PC-3 (cell line): ENCODE measurements around the gene NSUN2. TPM values are rescaled to one million over a fixed set of nuclear protein-coding genes. Genes with fewer than 3 reads are reported as not detected.

Experiments
- ATAC-seq: fragments of 200-7000 bp; cut with Tn5 transposase; 2 replicates; pipeline ENCODE4 v1.9.1; 2020; ENCODE audit warnings: mild to moderate bottlenecking, moderate library complexity
- BruUV-seq: library from RNA; stranded (reverse); fragments of 400-500 nt; replicated peaks from 2 replicates; lab custom pipeline; 2021; lab: Mats Ljungman, UMichigan
- CTCF ChIA-PET: fragments of 300-600 bp; sonication (Branson Sonifier 250); formaldehyde crosslinking; loops from one replicate; lab custom pipeline; 2022; ENCODE audit warnings: antibody characterized with exemption; lab: Charles Lee
- POLR2A ChIA-PET: fragments of 300-600 bp; sonication (Branson Sonifier 250); formaldehyde crosslinking; loops from one replicate; lab custom pipeline; 2022; ENCODE audit warnings: antibody characterized with exemption; ENCODE audit not compliant: unreplicated experiment; lab: Charles Lee
- DNase-seq: peaks from one replicate; pipeline ENCODE4 v3.0.0-alpha.2; 2015
- H2AFZ ChIP-seq: fragments of 300-600 bp; sonication (generic); 2 replicates; pipeline ENCODE4 v1.6.0; 2016; ENCODE audit warnings: antibody characterized with exemption, low read length
- H3F3A ChIP-seq: fragments of 300-600 bp; sonication (generic); one replicate; pipeline ENCODE4 v1.6.0; 2017; ENCODE audit warnings: antibody characterized with exemption, low read length, control low read depth, mild to moderate bottlenecking; ENCODE audit not compliant: unreplicated experiment
- H3K27ac ChIP-seq: fragments of 300-600 bp; sonication (generic); 2 replicates; pipeline ENCODE4 v1.5.1; 2016; ENCODE audit warnings: mild to moderate bottlenecking, low read length
- H3K27me3 ChIP-seq: fragments of 300-600 bp; sonication (generic); 2 replicates; pipeline ENCODE4 v1.6.1; 2016; ENCODE audit warnings: low read length, mixed read lengths
- H3K36me3 ChIP-seq: fragments of 300-600 bp; sonication (generic); 2 replicates; pipeline ENCODE4 v1.6.1; 2016; ENCODE audit warnings: low read depth, mixed run types, low read length, mixed read lengths
- H3K4me1 ChIP-seq: fragments of 300-600 bp; sonication (generic); 2 replicates; pipeline ENCODE4 v1.5.1; 2016; ENCODE audit warnings: low read length; ENCODE audit not compliant: insufficient read depth
- H3K4me2 ChIP-seq: fragments of 300-600 bp; sonication (generic); 2 replicates; pipeline ENCODE4 v1.6.0; 2016; ENCODE audit warnings: low read length
- H3K4me3 ChIP-seq: fragments of 300-600 bp; sonication (generic); 2 replicates; pipeline ENCODE4 v1.5.1; 2016; ENCODE audit warnings: mild to moderate bottlenecking, low read length, mixed read lengths
- H3K79me2 ChIP-seq: fragments of 300-600 bp; sonication (generic); 2 replicates; pipeline ENCODE4 v1.6.1; 2017; ENCODE audit warnings: low read length, mixed read lengths
- H3K9ac ChIP-seq: fragments of 300-600 bp; sonication (generic); 2 replicates; pipeline ENCODE4 v1.6.0; 2016; ENCODE audit warnings: mild to moderate bottlenecking, low read length
- H3K9me2 ChIP-seq: fragments of 300-600 bp; sonication (generic); replicated peaks from 2 replicates; pipeline ENCODE4 v1.6.1; 2016; ENCODE audit warnings: mixed run types, low read length, mixed read lengths
- H3K9me3 ChIP-seq: fragments of 300-600 bp; sonication (generic); 2 replicates; pipeline ENCODE4 v1.6.1; 2016; ENCODE audit warnings: low read length, mixed read lengths
- H4K20me1 ChIP-seq: fragments of 300-600 bp; sonication (generic); 2 replicates; pipeline ENCODE4 v1.6.1; 2016; ENCODE audit warnings: low read length, mixed read lengths
- CTCF ChIP-seq: fragments of 300-600 bp; sonication (generic); conservative IDR thresholded peaks from 2 replicates; pipeline ENCODE4 v1.5.1; 2017; ENCODE audit warnings: antibody characterized with exemption, low read depth, mild to moderate bottlenecking, low read length
- EZH2 ChIP-seq: fragments of 300-600 bp; sonication (generic); IDR thresholded peaks from one replicate; pipeline ENCODE4 v1.6.1; 2017; ENCODE audit warnings: antibody characterized with exemption, mild to moderate bottlenecking, low read length; ENCODE audit not compliant: unreplicated experiment
- EZH2phosphoT487 ChIP-seq: fragments of 300-600 bp; sonication (generic); IDR thresholded peaks from 2 replicates; pipeline ENCODE4 v1.6.1; 2018; ENCODE audit warnings: mild to moderate bottlenecking, antibody characterized with exemption, low read length, borderline replicate concordance
- intact Hi-C: fragments of 100-400 bp; cut with micrococcal nuclease; formaldehyde crosslinking; loops from 2 replicates; pipeline ENCODE4 v1.9.0; 2023
- total RNA-seq: library from RNA; depleted of rRNA; stranded (reverse); fragments of >200 nt; gene quantifications from 2 replicates; pipeline ENCODE4 v1.2.3, GENCODE V29; 2014

Gene NSUN2
- total RNA-seq, 1 experiment from 2014 or later, result 351 TPM

- no peak overlapping the region for H3K27ac ChIP-seq
- no peaks in the 10 kb centered on the region for H3K9me2 ChIP-seq
- no peak overlapping the region for H3K4me3 ChIP-seq
- BruUV-seq, result no TSS peak
- H3K9ac ChIP-seq, result no peak overlapping the region
- no peak overlapping the region for H2AFZ ChIP-seq
- intact Hi-C loops, result no loop called here
- no peaks in the 10 kb centered on the region for H3F3A ChIP-seq
- H3K79me2 ChIP-seq, result no peaks in the 10 kb centered on the region
- H3K4me2 ChIP-seq, result no peak overlapping the region
- no peak for ATAC-seq
- peaks cover 27% of the 10 kb centered on the region for H3K36me3 ChIP-seq
- TF ChIP-seq EZH2 (no peak), EZH2phosphoT487 (no peak), CTCF (no peak)
- ChIA-PET POLR2A (no interaction called here), CTCF (no interaction called here)
- H3K27me3 ChIP-seq, result no peaks in the 10 kb centered on the region
- no peak for DNase-seq
- H3K9me3 ChIP-seq, result peaks cover 17% of the 10 kb centered on the region
- H4K20me1 ChIP-seq, result no peaks in the 10 kb centered on the region
- H3K4me1 ChIP-seq, result no peaks in the 10 kb centered on the region
These were observed 27.3 kb upstream of the NSUN2 start for GRCh38 chr5:6659941-6660684.

DNA sequence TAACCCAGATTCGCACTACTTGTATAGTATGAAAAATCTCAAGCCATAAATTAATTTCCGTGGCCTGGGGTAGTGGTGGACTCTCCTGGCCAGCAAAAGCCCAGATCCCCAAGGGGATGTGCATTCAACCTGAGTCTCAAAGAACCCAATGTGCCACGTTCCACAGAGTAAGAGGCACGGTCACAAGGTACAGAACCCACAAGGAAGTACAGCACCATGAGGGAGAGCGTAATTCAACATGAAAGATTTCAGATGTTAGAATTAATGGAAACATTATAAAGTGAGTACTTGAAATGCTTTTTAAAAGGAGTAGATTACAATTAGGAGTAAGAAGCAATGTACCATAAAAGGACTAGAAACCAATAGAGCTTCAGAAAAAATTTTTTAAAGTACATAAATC is 23.8 kb upstream of the NSUN2 start:
- no TSS peak for BruUV-seq
- no peaks in the 10 kb centered on the region for H3F3A ChIP-seq
- no peaks in the 10 kb centered on the region for H3K4me1 ChIP-seq
- H3K4me3 ChIP-seq, result no peak overlapping the region
- TF ChIP-seq EZH2, result no peak
- no peak for TF ChIP-seq CTCF
- TF ChIP-seq EZH2phosphoT487, result no peak
- no peak overlapping the region for H3K4me2 ChIP-seq
- DNase-seq, result no peak
- POLR2A ChIA-PET, result no interaction called here
- H3K9me2 ChIP-seq, result no peaks in the 10 kb centered on the region
- H3K79me2 ChIP-seq, result no peaks in the 10 kb centered on the region
- ATAC-seq, result no peak
- intact Hi-C loops, result no loop called here
- peaks cover 17% of the 10 kb centered on the region for H3K9me3 ChIP-seq
- H2AFZ ChIP-seq, result no peak overlapping the region
- H3K36me3 ChIP-seq, result peaks cover 49% of the 10 kb centered on the region
- no peaks in the 10 kb centered on the region for H3K27me3 ChIP-seq
- CTCF ChIA-PET, result no interaction called here
- no peak overlapping the region for H3K9ac ChIP-seq
- no peak overlapping the region for H3K27ac ChIP-seq
- no peaks in the 10 kb centered on the region for H4K20me1 ChIP-seq

GRCh38 chr5:6655432-6655831 is 22.6 kb upstream of the NSUN2 start:
- no TSS peak for BruUV-seq
- Histone ChIP-seq H3K27ac (no peak overlapping the region), H2AFZ (no peak overlapping the region), H3K9me2 (no peaks in the 10 kb centered on the region), H3K79me2 (peaks cover 5% of the 10 kb centered on the region; the same call in 1 of the 2 replicates), H4K20me1 (no peaks in the 10 kb centered on the region), H3K4me1 (no peaks in the 10 kb centered on the region), H3K27me3 (no peaks in the 10 kb centered on the region), H3K4me2 (no peak overlapping the region), H3K4me3 (no peak overlapping the region), H3K9ac (no peak overlapping the region), H3K9me3 (peaks cover 17% of the 10 kb centered on the region), H3F3A (no peaks in the 10 kb centered on the region), H3K36me3 (peaks cover 50% of the 10 kb centered on the region)
- ChIA-PET CTCF (no interaction called here), POLR2A (no interaction called here)
- intact Hi-C loops, result no loop called here
- DNase-seq, result no peak
- ATAC-seq, result no peak
- TF ChIP-seq EZH2phosphoT487 (no peak), EZH2 (no peak), CTCF (no peak)
